Measurements from ENCODE around the gene PALLD.

Gene PALLD

DNA sequence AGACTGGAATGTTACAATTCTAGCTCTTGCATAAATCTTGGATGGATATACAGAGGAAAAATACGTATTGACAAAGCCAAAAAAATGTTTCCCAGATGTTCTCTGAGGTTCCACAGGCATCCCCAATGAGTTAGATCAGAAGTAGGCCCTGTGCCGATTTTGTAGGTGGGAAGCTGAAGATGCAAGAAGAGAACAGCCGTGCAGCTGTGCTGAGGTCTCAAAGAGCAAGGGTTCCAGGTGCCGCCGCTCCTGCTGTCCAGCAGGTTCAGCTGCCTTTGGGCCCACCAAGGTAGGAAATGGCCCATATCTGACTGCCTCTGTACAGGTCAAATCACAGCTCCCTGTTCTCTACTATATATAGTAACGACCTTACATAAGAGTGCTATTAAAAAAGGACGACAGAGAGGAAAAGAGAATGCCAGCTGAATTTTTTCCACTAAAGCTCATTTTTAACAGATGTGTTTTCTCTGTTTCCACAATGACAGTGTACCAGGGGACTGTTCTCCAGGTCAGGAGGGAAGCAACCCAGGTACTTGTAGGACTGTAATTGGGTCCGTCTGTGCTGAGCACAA, 357.6 kb downstream of the PALLD start:
- DNase-seq (ENCODE audit: low spot score) = no peak

DNA sequence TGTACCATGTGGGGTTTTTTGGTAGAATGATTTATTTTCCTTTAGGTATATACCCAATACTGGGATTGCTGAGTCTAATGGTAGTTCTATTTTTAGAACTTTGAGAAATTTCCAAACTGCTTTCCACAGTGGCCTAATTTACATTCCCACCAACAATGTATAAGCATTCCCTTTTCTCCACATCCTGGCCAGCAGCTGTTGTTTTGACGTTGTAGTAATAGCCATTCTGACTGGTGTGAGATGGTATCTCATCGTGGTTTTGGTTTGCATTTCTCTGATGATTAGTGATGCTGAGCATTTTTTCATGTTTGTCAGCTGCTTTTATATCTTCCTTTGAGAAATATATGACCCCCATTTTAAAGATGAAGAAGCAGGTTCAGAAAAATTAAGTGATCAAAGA, 359.5 kb downstream of the PALLD start:
- DNase-seq (ENCODE audit: low spot score) = no peak

DNA sequence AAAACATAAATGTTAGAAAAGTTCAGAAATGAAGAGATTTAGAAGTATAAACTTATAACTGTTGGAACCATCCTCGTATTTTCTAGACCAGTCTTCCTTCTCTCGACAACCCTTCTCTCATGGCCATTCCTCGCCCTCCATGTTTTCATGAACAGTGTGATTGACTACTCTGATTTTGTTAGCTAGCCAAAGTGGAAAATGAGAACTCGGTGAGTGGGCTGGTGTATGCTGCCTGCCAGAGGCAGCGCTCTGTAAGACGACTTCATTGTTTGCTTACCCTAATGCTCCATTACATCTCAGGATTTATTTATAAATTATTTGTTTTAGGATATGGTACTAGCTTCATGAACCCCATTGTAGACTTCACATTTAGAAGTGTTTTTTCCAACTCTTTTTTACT, 360.2 kb downstream of the PALLD start:
- DNase-seq (ENCODE audit: low spot score) = no peak

DNA sequence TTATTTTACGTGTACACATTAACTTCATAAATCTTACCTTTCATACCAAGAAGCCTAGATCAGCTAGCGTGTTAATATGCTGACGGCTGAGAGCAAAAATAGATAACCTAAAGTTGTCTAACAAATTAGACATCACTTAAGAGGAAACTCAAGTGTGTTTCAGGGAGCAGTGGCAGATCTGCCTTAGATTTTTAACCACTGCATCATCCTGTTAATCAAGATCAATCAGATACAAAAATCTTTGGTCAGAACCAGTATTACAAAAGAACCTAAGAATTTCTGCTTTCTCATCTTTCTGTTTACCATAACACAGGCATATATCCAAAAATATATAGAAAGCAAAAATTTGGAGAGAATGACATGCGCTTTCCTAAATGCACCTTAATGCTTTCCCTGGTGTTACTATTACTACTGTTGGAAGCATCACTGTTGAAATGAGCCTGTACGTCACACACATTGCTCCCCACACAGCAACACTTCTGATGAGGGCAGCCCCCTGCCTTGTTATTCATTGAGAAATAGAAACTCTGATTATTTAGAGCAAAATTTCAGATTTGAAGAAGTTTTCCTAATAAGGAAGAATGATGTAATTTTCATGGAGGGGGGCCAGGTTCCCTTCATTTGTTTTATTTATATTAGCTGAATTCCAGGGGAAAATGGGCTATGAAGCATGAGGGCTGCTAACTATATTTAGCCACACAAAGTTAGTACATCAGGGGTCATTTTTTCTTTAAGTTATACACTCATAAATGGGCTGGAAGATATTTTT, 360.9 kb downstream of the PALLD start:
- no peak for DNase-seq (ENCODE audit: low spot score)

DNA sequence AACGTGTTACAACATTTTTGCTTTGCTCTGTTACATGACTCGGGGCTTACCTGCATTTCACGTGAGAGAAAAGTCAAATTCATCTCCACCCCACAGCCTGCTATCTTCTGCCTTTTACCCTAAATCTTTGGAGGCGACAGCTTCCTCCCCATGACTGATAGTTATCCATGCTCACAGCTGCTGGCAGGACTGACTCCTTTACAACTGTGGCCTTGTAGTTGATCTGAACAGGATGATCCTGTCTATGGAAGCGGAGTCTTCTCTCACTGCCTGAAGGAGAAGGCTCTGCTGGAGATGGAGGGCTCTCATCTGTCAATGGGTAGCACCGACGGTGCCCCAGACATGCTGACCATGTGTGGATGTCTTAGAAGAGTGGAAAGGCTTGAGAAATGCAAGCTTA, 362.2 kb downstream of the PALLD start:
- DNase-seq (ENCODE audit: low spot score) = no peak

DNA sequence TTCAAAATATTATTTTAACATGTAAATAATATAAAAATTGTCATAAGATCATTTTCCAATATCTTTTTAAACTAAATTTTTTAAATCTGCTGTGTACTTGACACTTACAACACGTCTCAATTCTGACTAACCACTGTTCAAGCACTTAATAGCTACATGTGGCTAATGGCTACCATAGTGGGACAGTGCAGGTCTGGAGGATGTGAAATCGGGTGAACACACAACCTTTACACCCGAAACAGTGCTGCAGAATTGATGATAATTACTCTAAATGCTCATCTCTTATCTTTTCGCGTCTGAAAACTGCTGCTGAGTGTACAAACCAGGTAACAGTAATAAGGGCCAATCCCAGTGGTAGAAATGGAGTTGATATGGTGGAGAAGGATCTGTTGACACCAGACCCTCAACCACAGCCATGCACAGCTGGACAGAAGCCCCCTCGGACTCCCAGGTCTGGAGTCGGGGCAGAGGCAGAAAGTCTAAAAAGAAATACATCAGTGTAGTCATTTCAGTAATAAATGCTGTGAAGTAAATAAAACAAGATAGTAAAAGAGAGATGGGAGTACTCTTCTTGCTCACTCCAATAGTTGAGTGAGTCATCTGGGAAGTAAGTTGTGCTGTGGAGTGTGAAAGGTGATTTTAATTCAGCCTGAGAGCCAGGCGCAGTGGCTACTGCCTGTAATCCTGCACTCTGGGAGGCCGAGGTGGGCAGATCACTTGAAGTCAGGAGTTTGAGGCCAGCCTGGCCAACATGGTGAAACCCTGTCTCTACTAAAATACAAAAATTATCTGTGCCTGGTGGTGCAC, 363.2 kb downstream of the PALLD start:
- DNase-seq (ENCODE audit: low spot score) = no peak

DNA sequence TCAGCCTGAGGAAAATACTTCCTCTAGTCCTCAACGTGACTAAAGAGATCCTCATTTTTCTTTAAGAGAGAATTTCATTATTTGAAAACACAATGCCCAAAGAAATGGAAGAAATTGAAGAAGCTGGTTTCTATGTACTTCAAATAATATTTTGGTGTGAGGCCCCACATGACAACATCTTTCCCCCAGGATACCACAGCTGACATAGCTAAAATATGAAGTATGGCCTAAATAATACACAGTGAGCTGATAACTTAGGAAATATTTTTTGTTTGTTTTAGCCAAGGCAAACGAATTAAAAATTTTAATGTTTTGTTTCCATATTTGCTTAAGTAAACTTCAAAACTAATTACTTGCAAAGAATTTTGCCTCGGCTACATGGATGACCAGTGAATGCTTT, 364.0 kb downstream of the PALLD start:
- no peak for DNase-seq (ENCODE audit: low spot score)

DNA sequence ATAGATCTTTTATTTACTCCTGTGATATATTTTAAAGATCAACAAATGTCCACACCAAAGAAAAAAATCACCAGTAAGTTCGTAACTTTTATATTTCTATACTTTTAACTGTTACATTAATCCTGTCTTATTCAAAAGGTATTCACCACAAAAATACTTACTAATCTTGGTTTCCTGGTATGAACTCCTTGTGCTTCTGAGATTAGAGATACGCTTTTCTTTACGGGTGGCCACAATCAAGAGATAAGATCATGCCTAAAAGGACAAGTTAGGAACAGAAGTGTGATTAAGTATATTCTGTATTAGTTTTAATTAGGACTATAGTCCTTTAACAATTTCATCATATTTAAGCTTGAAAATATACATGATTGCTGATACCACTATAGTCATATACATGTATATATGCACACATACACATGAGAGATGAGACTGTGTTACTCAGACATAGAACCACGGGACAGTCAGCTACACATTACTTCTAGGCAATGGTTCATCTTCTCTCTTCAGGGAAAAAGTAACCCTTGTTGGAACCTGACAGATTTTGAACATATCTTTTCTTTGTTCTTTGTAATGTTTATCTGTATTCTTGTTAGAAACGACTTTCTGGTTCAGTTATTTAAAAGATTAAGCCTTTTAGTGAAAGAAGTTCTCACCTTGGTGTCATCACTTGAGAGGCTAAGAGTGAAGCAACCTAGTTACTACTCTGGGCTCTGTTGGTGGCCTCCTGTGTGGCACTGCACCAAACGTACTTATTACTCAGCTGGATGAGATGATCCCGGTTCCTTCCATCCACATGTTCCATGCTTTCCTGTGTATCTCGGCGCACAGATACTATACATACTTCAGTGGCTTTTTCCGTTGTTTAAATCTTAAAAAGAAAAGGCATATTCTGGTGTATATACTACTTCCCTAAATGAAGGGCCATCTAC, 367.1 kb downstream of the PALLD start:
- no peak for DNase-seq (ENCODE audit: low spot score)

DNA sequence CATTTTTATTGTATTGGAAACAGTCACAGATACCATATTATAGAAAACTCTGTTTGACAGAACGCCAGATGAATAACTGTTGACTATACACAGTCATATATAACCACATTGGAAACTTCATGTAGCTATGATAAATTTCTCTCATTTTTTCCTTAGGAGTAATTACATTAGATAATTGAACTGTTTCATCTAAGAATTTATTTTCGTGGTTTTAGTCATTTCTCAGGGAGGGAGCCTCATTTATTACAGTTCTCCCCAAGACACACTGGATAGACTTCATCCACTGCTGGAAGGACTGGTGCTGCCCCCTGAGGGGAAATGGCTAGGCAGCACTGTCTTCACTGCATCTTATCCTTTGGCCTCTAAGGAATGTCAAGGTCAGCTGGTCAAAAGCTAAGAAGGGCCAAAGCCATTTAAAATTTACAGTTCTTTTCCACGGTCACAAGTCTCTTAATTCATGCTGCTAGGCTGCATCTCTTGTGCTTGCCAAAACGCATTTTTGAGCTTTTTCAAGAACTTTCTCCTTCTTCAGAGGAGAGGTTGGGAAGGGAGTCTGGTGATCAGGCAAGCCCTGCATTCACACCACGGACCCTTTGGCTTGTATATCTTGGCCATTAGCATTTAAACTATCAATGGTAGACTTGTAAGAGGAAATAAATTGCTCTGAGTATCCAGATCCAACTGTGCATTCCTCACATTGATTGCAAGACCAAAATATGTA, 368.1 kb downstream of the PALLD start:
- DNase-seq (ENCODE audit: low spot score) = no peak

DNA sequence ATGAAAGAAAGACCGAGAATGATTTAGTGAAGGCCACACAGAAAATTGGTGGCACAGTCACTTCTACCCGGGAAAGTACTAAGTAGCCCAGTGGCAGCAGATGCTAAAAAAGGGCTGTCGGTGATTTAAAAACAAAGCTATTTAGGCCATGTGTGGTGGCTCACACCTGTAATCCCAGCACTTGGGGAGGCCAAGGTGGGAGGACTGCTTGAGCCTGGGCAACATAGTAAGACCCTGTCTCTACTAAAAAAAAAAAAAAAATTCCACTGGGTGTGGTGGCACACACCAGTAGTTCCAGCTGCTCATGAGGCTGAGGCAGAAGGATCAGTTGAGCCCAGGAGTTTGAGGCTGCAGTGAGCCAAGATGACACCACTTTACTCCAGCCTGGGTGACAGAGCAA, 369.0 kb downstream of the PALLD start:
- DNase-seq (ENCODE audit: low spot score) = no peak

DNA sequence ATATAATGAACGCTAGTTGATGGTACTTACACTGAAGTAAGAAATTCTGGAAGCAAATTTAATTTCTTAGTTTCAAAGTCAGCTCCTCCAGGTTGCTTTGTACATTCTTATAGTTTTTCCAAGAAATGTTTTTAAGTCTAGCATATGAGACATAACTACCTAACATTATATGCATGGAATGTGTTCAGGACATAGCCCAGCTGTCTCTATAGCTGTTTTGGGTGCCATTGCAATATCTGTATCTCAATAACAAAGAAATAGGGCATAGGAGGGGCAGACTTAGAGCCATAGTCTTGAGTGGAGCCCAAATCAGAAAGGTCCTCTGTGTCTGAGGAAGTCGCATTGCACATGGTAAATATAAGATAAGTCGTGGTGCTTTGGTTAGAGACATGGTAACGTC, 369.8 kb downstream of the PALLD start:
- DNase-seq (ENCODE audit: low spot score) = no peak

DNA sequence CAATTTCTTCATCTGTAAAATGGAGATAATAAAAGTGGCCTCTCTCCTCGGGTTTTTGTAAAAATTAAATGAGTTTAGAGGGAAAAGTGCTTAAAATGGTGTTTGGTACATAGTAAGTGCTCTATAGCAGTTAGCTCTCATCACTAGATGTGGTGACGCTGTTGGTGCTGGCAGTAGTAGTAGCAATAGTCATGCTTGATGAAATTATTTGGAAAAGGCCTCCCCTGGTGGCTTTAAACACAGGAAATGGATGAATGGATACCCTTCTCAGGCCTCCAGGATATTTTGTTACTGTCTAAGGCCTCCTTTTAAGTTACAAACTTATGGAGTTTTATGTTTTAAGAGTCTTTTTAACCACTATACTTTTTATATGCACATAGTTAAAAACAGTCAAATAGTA, 370.3 kb downstream of the PALLD start:
- no peak for DNase-seq (ENCODE audit: low spot score)

DNA sequence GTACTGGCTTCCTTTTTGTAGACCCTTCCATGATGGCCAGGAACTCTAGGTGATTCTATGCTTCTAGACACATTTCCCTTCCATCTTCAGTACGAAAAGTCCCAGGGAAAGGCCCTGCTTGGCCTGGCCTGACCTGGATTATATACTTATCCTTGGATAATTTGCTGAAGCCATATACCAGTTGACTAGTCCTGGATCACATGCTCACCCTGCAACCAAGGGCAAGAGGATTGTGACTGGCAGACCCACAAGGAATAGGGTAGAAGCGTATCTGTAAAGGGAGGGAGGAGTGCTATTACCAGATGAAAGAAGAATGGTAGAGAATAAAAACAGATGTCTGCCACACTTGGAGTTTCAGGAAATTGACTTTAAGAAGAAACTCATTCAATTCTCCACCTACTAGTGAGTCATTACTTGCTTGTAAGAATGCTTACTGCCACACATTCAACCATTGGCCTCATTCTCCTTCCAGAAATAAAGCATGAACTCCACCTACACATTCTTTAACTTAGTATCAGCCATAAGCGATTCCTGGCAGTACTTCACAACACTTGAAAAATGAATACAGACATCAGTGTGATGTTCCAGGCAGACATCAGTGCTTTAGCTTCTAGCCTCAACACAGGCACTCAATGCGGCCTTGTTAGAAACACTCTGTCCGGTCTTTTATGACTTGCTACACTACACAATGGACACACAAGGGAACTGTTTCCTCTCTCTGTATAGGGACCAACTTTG, 371.4 kb downstream of the PALLD start:
- no peak for DNase-seq (ENCODE audit: low spot score)

DNA sequence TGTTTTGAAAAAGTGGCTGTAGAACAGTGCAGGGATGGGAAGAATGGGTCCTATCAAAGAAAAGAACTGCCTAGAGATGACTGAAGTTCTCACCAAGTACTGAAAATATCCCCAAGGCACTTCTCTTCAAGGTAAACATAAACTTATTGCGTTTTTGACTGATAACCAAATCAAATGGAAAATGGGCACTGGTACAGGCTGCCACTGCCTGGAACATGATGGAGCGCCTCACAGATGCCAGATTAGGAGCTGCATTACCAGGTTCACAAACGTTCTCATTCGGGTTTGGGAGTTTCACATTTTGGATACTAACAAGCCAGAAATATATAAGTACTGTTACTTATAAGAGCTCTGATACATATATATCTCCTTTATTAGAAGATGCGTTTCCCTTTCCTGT, 371.9 kb downstream of the PALLD start:
- no peak for DNase-seq (ENCODE audit: low spot score)

DNA sequence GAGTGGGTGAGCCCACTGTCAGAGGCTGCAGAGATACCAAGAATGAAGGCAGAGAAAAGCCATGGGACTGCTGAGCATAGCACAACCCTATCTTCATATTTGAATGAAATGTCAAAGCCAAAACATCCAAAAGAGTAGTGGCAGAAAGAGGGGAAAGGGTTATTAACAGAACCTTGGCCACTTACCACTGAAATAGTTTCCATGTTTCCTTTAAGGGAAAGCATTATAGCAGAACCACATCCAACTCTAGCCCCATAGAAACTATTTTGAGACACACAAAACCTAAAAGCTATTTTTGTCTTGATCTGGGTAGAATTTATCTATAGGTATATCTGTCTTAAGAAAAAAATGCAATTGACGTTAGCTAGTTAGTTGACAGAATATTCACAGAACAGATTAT, 373.2 kb downstream of the PALLD start:
- DNase-seq (ENCODE audit: low spot score) = no peak

DNA sequence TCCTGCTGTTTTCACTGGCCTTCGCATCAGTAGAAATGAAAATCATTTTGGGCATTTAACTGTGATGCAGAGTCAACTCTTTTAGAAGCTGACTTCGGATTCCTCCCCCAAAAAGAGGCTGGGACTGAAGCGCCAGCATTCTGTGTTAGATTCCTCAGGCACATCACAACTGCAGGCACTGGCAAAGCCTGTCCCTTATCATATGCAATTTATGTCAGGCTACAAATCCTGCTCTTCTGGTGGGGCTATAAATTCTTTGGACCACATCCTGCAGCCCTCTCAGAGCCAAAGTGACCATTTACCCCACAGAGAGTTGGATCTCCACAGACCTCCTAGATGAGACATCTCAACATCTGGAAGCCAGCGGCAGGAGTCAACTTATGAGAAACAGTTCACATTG, 374.8 kb downstream of the PALLD start:
- no peak for DNase-seq (ENCODE audit: low spot score)

DNA sequence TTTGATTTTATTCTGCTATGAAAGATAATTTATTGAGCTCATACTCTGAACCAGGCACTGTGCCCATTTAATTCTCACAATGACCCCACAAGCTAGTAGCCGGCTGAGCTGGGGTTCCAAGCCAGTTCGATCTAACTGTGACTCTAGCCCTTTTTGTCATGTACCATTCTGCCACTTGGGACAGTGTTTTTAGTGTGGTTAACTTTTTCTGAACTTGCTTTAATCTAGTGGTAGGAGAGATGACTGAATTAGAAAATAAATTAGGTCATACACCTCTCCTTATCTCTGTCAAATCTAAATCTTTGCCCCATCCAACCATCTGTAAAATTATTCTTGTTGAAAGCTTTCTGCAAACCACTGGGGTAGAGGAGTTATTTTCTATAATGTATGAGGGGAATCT, 377.2 kb downstream of the PALLD start:
- DNase-seq (ENCODE audit: low spot score) = no peak

DNA sequence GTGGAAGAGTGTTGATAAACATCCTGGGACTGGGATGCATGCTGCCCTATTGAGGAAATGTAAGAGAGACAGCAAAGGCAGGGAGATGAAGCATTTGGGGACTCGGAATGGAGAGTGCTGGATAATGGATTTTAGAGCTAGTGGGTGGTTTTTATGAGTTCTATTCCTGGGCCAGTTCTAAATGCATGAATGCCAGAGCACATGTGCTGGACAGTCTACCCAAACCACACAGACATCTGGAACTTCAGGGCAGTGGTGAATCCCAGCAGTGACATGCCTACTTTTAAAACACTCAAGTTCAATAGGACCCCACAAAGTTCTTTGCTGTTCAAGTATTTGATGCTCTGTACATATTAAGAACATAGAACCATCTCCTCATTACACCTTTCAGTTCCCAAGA, 379.3 kb downstream of the PALLD start:
- DNase-seq (ENCODE audit: low spot score) = no peak

DNA sequence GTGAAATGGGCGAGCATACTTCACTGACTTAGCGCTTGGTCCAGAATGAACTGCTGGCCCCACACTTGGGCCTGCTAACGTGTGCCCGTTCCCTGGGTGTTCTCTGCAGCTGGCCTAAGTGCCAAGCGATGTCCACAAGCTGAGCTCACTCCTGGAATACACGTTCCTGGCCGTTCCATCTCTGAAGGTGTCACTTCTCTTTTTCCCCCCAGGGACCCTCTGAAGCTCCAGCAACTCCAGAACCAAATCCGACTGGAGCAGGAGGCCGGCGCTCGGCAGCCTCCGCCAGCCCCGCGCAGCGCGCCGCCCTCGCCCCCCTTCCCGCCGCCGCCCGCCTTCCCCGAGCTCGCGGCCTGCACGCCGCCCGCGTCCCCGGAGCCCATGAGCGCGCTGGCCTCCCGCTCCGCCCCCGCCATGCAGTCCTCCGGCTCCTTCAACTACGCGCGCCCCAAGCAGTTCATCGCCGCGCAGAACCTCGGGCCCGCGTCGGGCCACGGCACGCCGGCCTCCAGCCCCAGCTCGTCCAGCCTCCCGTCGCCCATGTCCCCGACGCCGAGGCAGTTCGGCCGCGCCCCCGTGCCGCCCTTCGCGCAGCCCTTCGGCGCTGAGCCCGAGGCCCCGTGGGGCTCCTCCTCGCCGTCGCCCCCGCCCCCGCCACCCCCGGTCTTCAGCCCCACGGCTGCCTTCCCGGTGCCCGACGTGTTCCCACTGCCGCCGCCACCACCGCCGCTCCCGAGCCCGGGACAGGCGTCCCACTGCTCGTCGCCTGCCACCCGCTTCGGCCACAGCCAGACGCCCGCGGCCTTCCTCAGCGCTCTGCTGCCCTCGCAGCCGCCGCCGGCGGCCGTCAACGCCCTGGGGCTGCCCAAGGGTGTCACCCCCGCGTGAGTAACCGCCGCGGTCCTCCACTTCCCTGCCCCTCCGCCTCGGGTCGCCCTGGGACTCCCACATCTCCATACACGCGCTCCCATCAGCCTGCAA, 380.9 kb downstream of the PALLD start:
- DNase-seq (ENCODE audit: low spot score) = no peak

DNA sequence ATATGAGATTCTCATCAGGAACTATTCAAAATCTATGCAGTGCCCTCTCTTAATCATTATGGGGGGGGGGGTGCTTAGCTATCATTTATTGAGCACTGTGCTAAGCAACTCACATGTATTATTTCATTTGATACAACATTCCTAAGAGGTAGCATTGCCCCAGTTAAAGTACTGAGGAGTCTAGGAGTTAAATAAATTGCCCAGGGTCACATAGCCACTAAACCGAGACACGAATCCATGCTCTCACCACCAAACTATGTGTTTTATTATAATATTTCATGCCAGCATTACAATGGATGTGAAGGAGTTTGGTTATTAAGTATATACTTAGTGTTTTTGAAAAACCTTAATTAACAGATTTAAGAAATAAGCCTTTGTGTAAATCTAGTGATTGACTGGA, 381.8 kb downstream of the PALLD start:
- DNase-seq (ENCODE audit: low spot score) = no peak
